Epithelial cell of esophagus (primary cell): ENCODE results near the gene VIPR2.

Experiments
- DNase-seq: peaks from one replicate; pipeline ENCODE4 v3.0.0; 2010; ENCODE audit warnings: low read depth
- H3K4me3 ChIP-seq: 2 replicates; pipeline ENCODE4 v1.5.1; 2011; ENCODE audit warnings: mild to moderate bottlenecking, low read length, control low read depth
- CTCF ChIP-seq: IDR thresholded peaks from 2 replicates; pipeline ENCODE4 v1.5.1; 2011; ENCODE audit warnings: low read depth, mild to moderate bottlenecking, low read length, control low read depth, inconsistent platforms; ENCODE audit not compliant: insufficient read depth; ENCODE audit errors: missing control alignments

VIPR2 gene

GRCh38 chr7:159067576-159068487, 76.8 kb downstream of the VIPR2 start:
- no peak overlapping the region for H3K4me3 ChIP-seq
- no peak for TF ChIP-seq CTCF
- DNase-seq = no peak

GRCh38 chr7:159066816-159067575, 77.7 kb downstream of the VIPR2 start:
- no peak overlapping the region for H3K4me3 ChIP-seq
- no peak for DNase-seq
- no peak for TF ChIP-seq CTCF

GRCh38 chr7:159065852-159066480, 78.7 kb downstream of the VIPR2 start:
- no peak overlapping the region for H3K4me3 ChIP-seq
- no peak for DNase-seq
- no peak for TF ChIP-seq CTCF

- no peak overlapping the region for H3K4me3 ChIP-seq
- no peak for TF ChIP-seq CTCF
- DNase-seq = no peak
Observed at GRCh38 chr7:159064816-159065510, 79.7 kb downstream of the VIPR2 start.

- DNase-seq = no peak
- H3K4me3 ChIP-seq = no peak overlapping the region
- no peak for TF ChIP-seq CTCF
Observed at GRCh38 chr7:159064121-159064815, 80.4 kb downstream of the VIPR2 start.
